Muscle of back (tissue), 13 donors: ENCODE measurements around the gene NAA35. TPM values are rescaled to one million over a fixed set of nuclear protein-coding genes. Genes with fewer than 3 reads are reported as not detected.
"Not testable (repeated sequence)": the region's sequence is repeated elsewhere in the genome, so short reads cannot be mapped to it uniquely, and the experiment has no call there.

Experiments
- DNase-seq, 3 donors: peaks; one replicate each; pipeline versions ENCODE4 v3.0.0 to v3.0.0-alpha.2; 2013
- long read RNA-seq, 9 donors: transcript quantifications; one replicate each; lab custom pipeline, GENCODE V29; 2026
- polyA plus RNA-seq, 10 donors: library from polyadenylated mRNA; unstranded; fragments of 120-200 nt; gene quantifications; one replicate each; pipeline ENCODE4 v1.2.1, GENCODE V29; 2013; ENCODE audit not compliant: insufficient read length in 10 of 10

Gene NAA35
- 10 to 100 TPM; 18.3 to 22.9 (median 20.8) TPM for polyA plus RNA-seq
- long read RNA-seq, donor 1, partial matches to known transcripts, result 0 of 11 reads
- long read RNA-seq, donor 1, other reads (novel, unspliced or antisense), result 10 of 11 reads
- long read RNA-seq, donor 2, partial matches to known transcripts, result 0 of 2 reads
- long read RNA-seq, donor 2, other reads (novel, unspliced or antisense), result 0 of 2 reads
- long read RNA-seq, donor 3, result 0 reads
- long read RNA-seq, donor 4, partial matches to known transcripts, result 5 of 13 reads
- long read RNA-seq, donor 4, other reads (novel, unspliced or antisense), result 8 of 13 reads
- long read RNA-seq, donor 5, partial matches to known transcripts, result 13 of 38 reads
- long read RNA-seq, donor 5, other reads (novel, unspliced or antisense), result 25 of 38 reads
- long read RNA-seq, donor 6, partial matches to known transcripts, result 7 of 7 reads
- long read RNA-seq, donor 6, other reads (novel, unspliced or antisense), result 0 of 7 reads
- long read RNA-seq, donor 7, partial matches to known transcripts, result 8 of 8 reads
- long read RNA-seq, donor 7, other reads (novel, unspliced or antisense), result 0 of 8 reads
- long read RNA-seq, donor 8, partial matches to known transcripts, result 5 of 5 reads
- long read RNA-seq, donor 8, other reads (novel, unspliced or antisense), result 0 of 5 reads
- long read RNA-seq, donor 9, result 0 reads

GRCh38 chr9:85940832-85941621 is at the start of gene NAA35:
Gene NAA35, plus strand, starts transcription at chr9:85941146. Its CDS starts 1,014 bp downstream, at chr9:85942160.
- DNase-seq, result peak; percentile 99 to 100 (median 99)

GRCh38 chr9:85892401-85892800 is 48.5 kb upstream of the NAA35 start:
- DNase-seq, result no peak

- DNase-seq, result no peak
These were observed 45.3 kb upstream of the NAA35 start for GRCh38 chr9:85895685-85896084.

- no peak for DNase-seq
These were observed 43.1 kb upstream of the NAA35 start for GRCh38 chr9:85897848-85898247.

- no peak for DNase-seq
These were observed 42.6 kb upstream of the NAA35 start for GRCh38 chr9:85898332-85898731.

- DNase-seq, result no peak
These were observed 41.6 kb upstream of the NAA35 start for GRCh38 chr9:85899388-85899787.

GRCh38 chr9:85900504-85901201 is 40.3 kb upstream of the NAA35 start:
- DNase-seq, result peak in 1 of 3 donors; percentile 1

GRCh38 chr9:85904975-85905374 is 36.0 kb upstream of the NAA35 start:
- no peak for DNase-seq

GRCh38 chr9:85905957-85906356 is 35.0 kb upstream of the NAA35 start:
- DNase-seq, result no peak

- no peak for DNase-seq
These were observed 31.6 kb upstream of the NAA35 start for GRCh38 chr9:85909390-85909789.

GRCh38 chr9:85914108-85914507 is 26.8 kb upstream of the NAA35 start:
- no peak for DNase-seq

- no peak for DNase-seq
These were observed 23.2 kb upstream of the NAA35 start for GRCh38 chr9:85917756-85918155.

GRCh38 chr9:85925493-85925892 is 15.5 kb upstream of the NAA35 start:
- no peak for DNase-seq

- DNase-seq, result peak; percentile 15 to 60 (median 28)
These were observed 13.9 kb upstream of the NAA35 start for GRCh38 chr9:85927076-85927475.

GRCh38 chr9:85931495-85931894 is 9.5 kb upstream of the NAA35 start:
- DNase-seq, result no peak

- DNase-seq, result not testable (repeated sequence)
These were observed 5.0 kb upstream of the NAA35 start for GRCh38 chr9:85935950-85936349.

GRCh38 chr9:85940275-85940831 is 593 bp upstream of the NAA35 start:
- no peak for DNase-seq

GRCh38 chr9:85941622-85941940 is 635 bp downstream of the NAA35 start:
- DNase-seq, result no peak

GRCh38 chr9:85941966-85942912 is 1.3 kb downstream of the NAA35 start:
- no peak for DNase-seq
